Stimulated activated CD4-positive, alpha-beta T cell treated with anti-CD3 and anti-CD28 coated beads, Interleukin-1b, Interleukin-23, amount 100 ng/mL, for 4 hours (primary cell): ENCODE measurements around the gene PDHX.
"Not testable (repeated sequence)": the region's sequence is repeated elsewhere in the genome, so short reads cannot be mapped to it uniquely, and the experiment has no call there.

Source experiments
- DNase-seq, 2 donors: peaks; one replicate each; pipeline ENCODE4 v3.0.0-alpha.2; 2020; ENCODE audit warnings: low read depth in 2 of 2

Gene PDHX

GRCh38 chr11:35015621-35016387 lies 99.4 kb downstream of the PDHX start:
- DNase-seq: no peak

- no peak for DNase-seq
These were observed 100.5 kb downstream of the PDHX start for GRCh38 chr11:35016916-35017315.

- no peak for DNase-seq
These were observed 101.3 kb downstream of the PDHX start for GRCh38 chr11:35017528-35018342.

GRCh38 chr11:35021589-35021988 lies 105.2 kb downstream of the PDHX start:
- no peak for DNase-seq

GRCh38 chr11:35023940-35024339 lies 107.5 kb downstream of the PDHX start:
- DNase-seq: not testable (repeated sequence)

- not testable (repeated sequence) for DNase-seq
These were observed 111.6 kb downstream of the PDHX start for GRCh38 chr11:35028007-35028406.

- peak in 1 of 2 donors; percentile 32 for DNase-seq
These were observed 113.7 kb downstream of the PDHX start for GRCh38 chr11:35029979-35030682.

GRCh38 chr11:35030716-35031213 lies 114.3 kb downstream of the PDHX start:
- DNase-seq: no peak

GRCh38 chr11:35031346-35031745 lies 114.9 kb downstream of the PDHX start:
- no peak for DNase-seq

GRCh38 chr11:35031867-35032266 lies 115.4 kb downstream of the PDHX start:
- DNase-seq: no peak

- DNase-seq: no peak
These were observed 116.6 kb downstream of the PDHX start for GRCh38 chr11:35033011-35033410.

GRCh38 chr11:35034401-35034800 lies 118.0 kb downstream of the PDHX start:
- DNase-seq: no peak

- no peak for DNase-seq
These were observed 119.5 kb downstream of the PDHX start for GRCh38 chr11:35035894-35036408.

- DNase-seq: no peak
These were observed 120.2 kb downstream of the PDHX start for GRCh38 chr11:35036639-35037038.

- no peak for DNase-seq
These were observed 122.0 kb downstream of the PDHX start for GRCh38 chr11:35038211-35038928.

GRCh38 chr11:35039076-35039475 lies 122.7 kb downstream of the PDHX start:
- no peak for DNase-seq

- DNase-seq: peak in 1 of 2 donors; percentile 45
These were observed 124.0 kb downstream of the PDHX start for GRCh38 chr11:35040221-35040942.

GRCh38 chr11:35041070-35041554 lies 124.7 kb downstream of the PDHX start:
- DNase-seq: no peak

- no peak for DNase-seq
These were observed 125.8 kb downstream of the PDHX start for GRCh38 chr11:35042224-35042623.

- DNase-seq: no peak
These were observed 126.5 kb downstream of the PDHX start for GRCh38 chr11:35042913-35043312.
